ENCODE results near the gene EXTL1.

Gene EXTL1

GRCh38 chr1:25996966-25997827 lies 24.4 kb upstream of the EXTL1 start:
- TF ChIP-seq TCF12 (IDR thresholded peaks at IDR 0.05; ENCODE audit: low read depth) (no peak), EP300 (IDR thresholded peaks at IDR 0.05; ENCODE audit: borderline replicate concordance) (no peak), USF1 (IDR thresholded peaks at IDR 0.05) (no peak), FOXM1 (IDR thresholded peaks at IDR 0.05; ENCODE audit: borderline replicate concordance, low read depth) (no peak), NFIC (IDR thresholded peaks at IDR 0.05) (no peak)

- TF ChIP-seq EGR1 (IDR thresholded peaks at IDR 0.05) (peak; percentile 59; the same call in 1 of the 2 replicates), EP300 (IDR thresholded peaks at IDR 0.05; ENCODE audit: borderline replicate concordance) (peak; percentile 81; the same call in 1 of the 2 replicates), CEBPB (IDR thresholded peaks at IDR 0.05) (peak; percentile 90), NFIC (IDR thresholded peaks at IDR 0.05) (peak; percentile 69), MAX (IDR thresholded peaks at IDR 0.05) (peak; percentile 94), TAF1 (IDR thresholded peaks at IDR 0.05; ENCODE audit: low read depth) (peak; percentile 92), TCF12 (IDR thresholded peaks at IDR 0.05; ENCODE audit: low read depth) (peak; percentile 85), RAD21 (IDR thresholded peaks at IDR 0.05; ENCODE audit: low read depth) (peak; percentile 99), TEAD4 (IDR thresholded peaks at IDR 0.05) (peak; percentile 78), ZBTB7A (IDR thresholded peaks at IDR 0.05; ENCODE audit: low read depth) (peak; percentile 90), CREB1 (IDR thresholded peaks at IDR 0.05; ENCODE audit: low read depth) (peak; percentile 74), FOXM1 (IDR thresholded peaks at IDR 0.05; ENCODE audit: borderline replicate concordance, low read depth) (peak; percentile 64; the same call in 1 of the 2 replicates), YY1 (IDR thresholded peaks at IDR 0.05; ENCODE audit: low read depth) (peak; percentile 89), USF1 (IDR thresholded peaks at IDR 0.05) (peak; percentile 93), REST (IDR thresholded peaks at IDR 0.05; ENCODE audit: low read depth) (no peak)
Measured at GRCh38 chr1:25997828-25998761, 23.5 kb upstream of the EXTL1 start, which contains the start of gene PAFAH2. Gene PAFAH2 (minus strand): TSS chr1:25998063. CDS start chr1:25990816, 7,247 bp downstream.

GRCh38 chr1:25999041-25999800 lies 22.4 kb upstream of the EXTL1 start:
- TF ChIP-seq ZBTB7A (IDR thresholded peaks at IDR 0.05; ENCODE audit: low read depth) (no peak), TEAD4 (IDR thresholded peaks at IDR 0.05) (no peak), TAF1 (IDR thresholded peaks at IDR 0.05; ENCODE audit: low read depth) (no peak), CREB1 (IDR thresholded peaks at IDR 0.05; ENCODE audit: low read depth) (no peak), CEBPB (IDR thresholded peaks at IDR 0.05) (no peak), REST (IDR thresholded peaks at IDR 0.05; ENCODE audit: low read depth) (no peak), MAX (IDR thresholded peaks at IDR 0.05) (no peak), FOXM1 (IDR thresholded peaks at IDR 0.05; ENCODE audit: borderline replicate concordance, low read depth) (no peak), EP300 (IDR thresholded peaks at IDR 0.05; ENCODE audit: borderline replicate concordance) (no peak), NFIC (IDR thresholded peaks at IDR 0.05) (no peak), USF1 (IDR thresholded peaks at IDR 0.05) (no peak), YY1 (IDR thresholded peaks at IDR 0.05; ENCODE audit: low read depth) (no peak), RAD21 (IDR thresholded peaks at IDR 0.05; ENCODE audit: low read depth) (no peak)

- TF ChIP-seq EP300 (IDR thresholded peaks at IDR 0.05; ENCODE audit: borderline replicate concordance) = no peak
- TF ChIP-seq CEBPB (IDR thresholded peaks at IDR 0.05) = peak; percentile 63
- no peak for TF ChIP-seq CREB1 (IDR thresholded peaks at IDR 0.05; ENCODE audit: low read depth)
Measured at GRCh38 chr1:26003262-26003661, 18.3 kb upstream of the EXTL1 start.

Data from Ishikawa (cell line).